ENCODE data around the gene NACA2. TPM values are rescaled to one million over a fixed set of nuclear protein-coding genes. Genes with fewer than 3 reads are reported as not detected.
"Not testable (repeated sequence)": the region's sequence is repeated elsewhere in the genome, so short reads cannot be mapped to it uniquely, and the experiment has no call there.

The NACA2 gene
- total RNA-seq, 4 donors from 2014 or later, result not detected

- Histone ChIP-seq H3K4me3 (no peak overlapping the region), H3K36me3 (no peaks in the 10 kb centered on the region), H3K4me1 (no peaks in the 10 kb centered on the region), H3K27me3 (no peaks in the 10 kb centered on the region), H3K27ac (no peak overlapping the region), H3K9me3 (no peaks in the 10 kb centered on the region)
- TF ChIP-seq CTCF (IDR thresholded peaks at IDR 0.05) (no peak), POLR2A (IDR thresholded peaks at IDR 0.05) (no peak)
- intact Hi-C loops (cut with DNase I; ENCODE audit: low total_unique reads), result no loop called here
- no peak for DNase-seq
Measured at GRCh38 chr17:61570118-61570517, 20.9 kb downstream of the NACA2 start.

GRCh38 chr17:61569525-61569924, 21.5 kb downstream of the NACA2 start:
- H3K36me3 ChIP-seq; H3K9me3 ChIP-seq; intact Hi-C loops (cut with DNase I; ENCODE audit: low total_unique reads); H3K27me3 ChIP-seq; H3K4me1 ChIP-seq; H3K4me3 ChIP-seq; DNase-seq; H3K27ac ChIP-seq: not testable (repeated sequence)

- Histone ChIP-seq H3K36me3 (no peaks in the 10 kb centered on the region), H3K27ac (no peak overlapping the region), H3K4me3 (no peak overlapping the region), H3K4me1 (no peaks in the 10 kb centered on the region), H3K9me3 (no peaks in the 10 kb centered on the region), H3K27me3 (no peaks in the 10 kb centered on the region)
- intact Hi-C loops (cut with DNase I; ENCODE audit: low total_unique reads), result no loop called here
- no peak for DNase-seq
- TF ChIP-seq CTCF (IDR thresholded peaks at IDR 0.05), result no peak
- TF ChIP-seq POLR2A (IDR thresholded peaks at IDR 0.05), result no peak
Measured at GRCh38 chr17:61568219-61569072, 22.6 kb downstream of the NACA2 start.

- Histone ChIP-seq H3K4me3 (no peak overlapping the region), H3K27me3 (no peaks in the 10 kb centered on the region), H3K4me1 (no peaks in the 10 kb centered on the region), H3K9me3 (no peaks in the 10 kb centered on the region), H3K27ac (no peak overlapping the region), H3K36me3 (no peaks in the 10 kb centered on the region)
- intact Hi-C loops (cut with DNase I; ENCODE audit: low total_unique reads), result no loop called here
- no peak for DNase-seq
- TF ChIP-seq POLR2A (IDR thresholded peaks at IDR 0.05) (no peak), CTCF (IDR thresholded peaks at IDR 0.05) (no peak)
Measured at GRCh38 chr17:61567045-61567802, 23.8 kb downstream of the NACA2 start.

GRCh38 chr17:61566448-61566847, 24.6 kb downstream of the NACA2 start:
- H3K27ac ChIP-seq; H3K9me3 ChIP-seq; H3K36me3 ChIP-seq; H3K4me1 ChIP-seq; H3K27me3 ChIP-seq; DNase-seq; H3K4me3 ChIP-seq; intact Hi-C loops (cut with DNase I; ENCODE audit: low total_unique reads): not testable (repeated sequence)

- H3K27ac ChIP-seq; H3K9me3 ChIP-seq; H3K4me1 ChIP-seq; H3K36me3 ChIP-seq; H3K27me3 ChIP-seq; intact Hi-C loops (cut with DNase I; ENCODE audit: low total_unique reads); DNase-seq; H3K4me3 ChIP-seq: not testable (repeated sequence)
Measured at GRCh38 chr17:61565850-61566249, 25.2 kb downstream of the NACA2 start.
